Caki2 (cell line): ENCODE measurements around the gene SDC4. TPM values are rescaled to one million over a fixed set of nuclear protein-coding genes. Genes with fewer than 3 reads are reported as not detected.
"Not testable (repeated sequence)": the region's sequence is repeated elsewhere in the genome, so short reads cannot be mapped to it uniquely, and the experiment has no call there.

Source experiments
- DNase-seq: peaks from one replicate; pipeline ENCODE4 v3.0.0-alpha.2; 2015; ENCODE audit warnings: low read depth
- in situ Hi-C: cut with HindIII; loops from 2 replicates; pipeline ENCODE4 v1.10.0; 2016; ENCODE audit warnings: low sequenced_read_pairs, low pct_unique_long_range_greater_than_20kb, mixed read lengths
- total RNA-seq: library from RNA; depleted of rRNA; stranded (reverse); fragments of >200 nt; shearing (Covaris generic); gene quantifications from 2 replicates; pipeline ENCODE4 v1.2.3, GENCODE V29; 2014; ENCODE audit warnings: low replicate concordance

The SDC4 gene
- total RNA-seq, 1 experiment from 2014 or later, result 111 TPM

DNA sequence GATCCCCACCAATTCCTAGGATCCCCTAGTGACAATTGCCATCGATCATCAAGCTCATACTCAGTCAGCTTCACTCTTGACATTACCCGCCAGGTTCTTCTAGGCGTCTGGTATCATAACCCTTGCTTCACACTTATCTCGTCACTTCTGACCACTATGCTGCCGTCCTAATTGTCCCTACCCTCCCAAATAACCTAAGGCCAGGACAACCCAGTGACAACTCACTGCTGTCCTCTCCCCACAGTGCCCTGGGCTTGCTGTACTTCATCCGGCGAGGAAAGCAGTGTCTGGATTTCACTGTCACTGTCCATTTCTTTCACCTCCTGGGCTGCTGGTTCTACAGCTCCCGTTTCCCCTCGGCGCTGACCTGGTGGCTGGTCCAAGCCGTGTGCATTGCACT is 18.4 kb upstream of the SDC4 start:
- no peak for DNase-seq
- in situ Hi-C loops, result no loop called here

DNA sequence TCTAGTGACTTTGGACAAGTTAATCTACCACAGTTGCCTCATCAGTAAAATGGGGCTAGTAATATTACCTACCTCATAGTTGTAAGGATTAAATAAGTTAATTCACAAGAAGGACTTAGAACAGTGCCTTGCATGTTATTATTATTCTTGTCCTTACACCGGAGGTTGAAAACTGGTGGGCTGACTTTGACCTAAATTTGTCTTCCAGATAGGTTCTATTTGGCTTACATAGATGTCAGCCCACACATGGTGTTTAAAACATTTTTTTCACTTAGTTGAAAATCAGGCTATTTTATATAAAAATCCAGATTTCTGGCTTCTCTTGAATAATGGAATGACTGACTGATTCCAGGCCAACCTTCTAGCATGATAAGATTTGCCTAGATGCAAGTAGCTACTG is 18.0 kb upstream of the SDC4 start:
- DNase-seq, result no peak
- in situ Hi-C loops, result no loop called here

DNA sequence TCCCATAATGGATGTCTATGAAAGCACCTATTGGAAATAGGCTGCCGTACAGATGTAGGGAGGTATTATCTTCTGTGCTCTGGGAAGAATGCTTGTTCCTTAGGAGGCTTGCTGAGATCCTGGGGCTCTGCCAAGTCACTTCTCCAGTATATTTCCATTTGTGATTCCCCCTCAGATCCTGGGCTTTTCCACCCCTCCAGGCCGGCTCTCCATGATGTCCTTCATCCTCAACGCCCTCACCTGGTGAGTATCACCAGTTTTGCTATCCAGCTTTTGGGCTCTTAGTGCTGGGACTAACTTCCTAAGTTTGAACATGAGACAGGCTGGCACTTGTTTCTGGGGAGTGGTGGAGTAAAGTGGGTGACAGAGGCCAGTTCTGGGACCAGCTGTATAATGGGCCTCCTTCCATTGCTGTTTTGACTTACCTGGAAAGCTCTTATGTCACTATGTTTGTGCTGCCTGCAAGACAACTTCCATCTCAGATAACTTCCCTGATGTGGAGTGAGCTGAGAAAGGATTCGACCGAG is 17.3 kb upstream of the SDC4 start:
- in situ Hi-C loops, result no loop called here
- no peak for DNase-seq

DNA sequence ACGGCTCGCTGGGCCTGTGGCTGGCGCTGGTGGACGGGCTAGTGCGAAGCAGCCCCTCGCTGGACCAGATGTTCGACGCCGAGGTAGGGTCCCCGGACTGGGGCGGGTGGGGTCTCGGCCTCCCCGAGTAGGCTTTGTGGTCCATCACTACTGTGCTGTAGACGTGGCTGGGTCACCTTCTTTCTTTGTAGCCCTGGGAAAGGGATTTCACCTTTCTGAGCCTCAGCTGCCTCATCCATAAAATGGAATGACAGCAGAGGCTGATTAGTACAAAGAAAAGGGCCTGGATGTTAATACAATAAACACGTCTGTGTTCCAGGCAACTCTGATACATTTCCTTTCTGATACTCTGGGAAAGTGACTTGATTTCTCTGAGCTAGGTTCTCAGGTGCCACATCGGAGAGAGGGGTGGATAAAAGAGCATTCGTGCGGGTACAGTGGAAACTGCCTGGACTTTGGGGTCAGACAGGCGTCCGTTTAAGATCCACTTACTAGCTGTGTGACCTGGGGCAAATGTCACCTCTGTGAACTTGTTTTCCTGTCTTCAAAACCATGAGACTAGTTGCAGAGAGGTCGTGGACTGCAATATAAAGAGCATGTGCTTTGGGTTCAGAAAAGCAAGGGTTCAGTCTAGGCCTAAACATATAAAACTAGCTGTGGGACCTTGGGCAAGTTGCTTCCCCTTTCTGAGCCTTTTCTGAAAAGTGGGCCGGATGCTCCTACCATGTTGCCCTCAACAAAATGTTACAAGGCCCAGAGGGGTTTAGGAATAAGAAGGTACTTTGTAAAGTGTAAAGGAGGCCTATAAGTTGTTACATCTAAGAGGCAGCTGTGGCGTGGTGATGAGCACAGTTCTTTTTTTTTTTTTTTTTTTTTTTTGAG is 15.6 kb upstream of the SDC4 start:
- in situ Hi-C loops, result no loop called here
- no peak for DNase-seq

DNA sequence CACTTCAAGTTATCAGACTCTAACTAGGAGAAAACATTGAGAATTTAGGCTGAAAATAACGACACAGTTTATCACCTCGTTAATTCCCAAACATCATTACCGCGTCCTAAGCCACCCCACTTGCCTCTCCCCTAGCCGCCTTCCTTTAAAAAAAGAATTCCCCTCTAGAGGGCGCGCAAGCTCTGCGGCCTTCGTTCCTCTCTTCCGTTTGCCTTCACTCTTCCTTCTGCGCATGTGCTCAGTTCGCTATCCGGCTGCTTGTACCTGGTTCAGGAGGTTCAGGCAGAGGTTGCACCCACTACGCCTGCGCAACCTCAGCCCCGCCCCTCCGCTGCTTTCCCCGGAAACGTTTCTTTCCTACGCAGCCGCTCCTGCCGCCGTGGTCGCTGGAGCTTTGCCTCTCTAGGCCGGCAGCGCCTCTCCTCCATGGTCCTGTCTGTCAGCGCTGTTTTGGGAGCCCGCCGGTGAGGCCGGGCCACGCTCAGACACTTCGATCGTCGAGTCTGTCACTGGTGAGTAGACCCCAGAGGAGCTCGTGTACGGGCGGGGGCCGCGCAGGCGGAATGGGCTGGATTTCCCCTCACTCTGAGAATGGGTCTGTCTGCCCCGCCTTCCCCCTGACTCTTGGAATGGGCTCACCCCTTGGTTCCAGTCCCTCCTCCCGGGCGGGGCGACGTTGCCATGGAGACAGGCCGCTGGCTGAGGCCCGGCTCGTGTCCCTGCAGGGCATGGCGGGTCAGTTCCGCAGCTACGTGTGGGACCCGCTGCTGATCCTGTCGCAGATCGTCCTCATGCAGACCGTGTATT is 14.8 kb upstream of the SDC4 start, which contains the start of gene SYS1:
SYS1 (plus strand) TSS at position 353 of the 807 bp plus-strand sequence; CDS start at position 729, 376 bp downstream.
- DNase-seq, result peak; percentile 99
- in situ Hi-C loops, result no loop called here

DNA sequence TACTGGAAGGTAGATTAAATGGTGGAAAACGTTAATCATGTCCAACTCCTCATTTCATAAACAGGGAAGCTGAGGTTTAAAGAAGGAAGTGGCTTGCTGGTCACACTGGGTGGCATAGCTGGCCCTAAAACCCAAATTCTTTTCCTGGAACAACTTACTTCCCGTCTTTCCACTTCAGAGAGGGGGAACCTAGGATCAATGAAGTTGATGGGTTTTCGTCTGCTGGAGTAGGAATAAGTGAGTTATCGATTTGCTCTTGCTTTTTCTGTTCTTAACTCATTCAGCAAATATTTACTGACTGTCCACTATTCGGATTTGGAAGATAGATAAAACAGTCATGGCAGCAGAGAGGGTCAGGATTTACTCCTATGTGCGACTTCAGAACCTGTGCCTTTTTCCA is 13.6 kb upstream of the SDC4 start:
- DNase-seq, result no peak
- in situ Hi-C loops, result no loop called here

DNA sequence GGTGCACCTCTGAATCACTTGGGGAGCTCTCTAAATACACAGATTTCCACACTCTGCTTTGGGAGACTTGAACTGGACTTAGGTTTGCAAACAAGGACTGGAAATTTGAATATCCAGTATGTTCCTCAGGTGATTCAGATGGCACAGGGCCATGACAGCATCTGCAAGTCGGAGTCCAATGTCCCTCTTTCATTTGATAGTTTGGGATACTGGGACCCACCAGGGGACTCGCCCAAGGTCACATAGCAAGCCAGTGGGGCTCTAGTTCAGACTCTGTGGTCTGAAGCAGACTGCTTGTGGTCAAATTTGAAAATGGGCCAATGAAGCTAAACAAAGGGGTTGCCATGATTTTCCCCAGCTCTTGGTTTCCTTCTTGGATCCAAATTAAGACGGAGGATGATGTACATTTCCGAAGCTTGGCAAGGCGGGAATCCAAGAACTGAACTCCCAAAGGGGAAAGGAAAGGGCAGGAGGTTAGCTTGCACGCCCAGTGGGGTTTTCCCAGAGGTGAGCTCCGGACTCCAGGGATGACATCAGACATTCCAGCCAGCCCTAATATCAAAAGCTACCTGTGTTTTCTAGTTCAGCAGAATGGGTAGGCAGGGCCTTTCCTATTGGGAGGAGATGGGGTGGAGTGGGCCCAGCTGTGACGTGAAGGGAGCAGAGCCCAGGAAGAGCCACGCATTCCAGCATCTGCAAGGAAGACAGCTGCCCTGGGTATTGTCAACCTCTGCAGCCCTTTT is 11.4 kb upstream of the SDC4 start:
- in situ Hi-C loops, result no loop called here
- peak; percentile 60 for DNase-seq

DNA sequence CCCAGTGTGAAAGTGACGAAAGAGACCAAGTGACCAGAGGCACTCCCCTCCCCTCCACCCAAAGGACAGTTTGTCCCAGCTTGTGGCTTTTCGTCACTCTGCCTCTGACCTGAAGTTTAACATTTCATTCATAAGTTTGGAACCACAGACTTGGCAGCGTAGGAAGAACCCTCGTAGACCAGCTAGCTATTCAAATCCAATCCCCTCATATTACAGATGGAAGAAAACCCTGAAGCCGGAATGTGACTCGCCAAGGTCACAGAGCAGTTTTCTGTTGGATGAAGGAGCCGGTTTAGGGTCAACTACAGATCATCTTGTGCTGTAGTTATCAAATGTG is 10.8 kb upstream of the SDC4 start:
- in situ Hi-C loops, result no loop called here
- DNase-seq, result no peak

DNA sequence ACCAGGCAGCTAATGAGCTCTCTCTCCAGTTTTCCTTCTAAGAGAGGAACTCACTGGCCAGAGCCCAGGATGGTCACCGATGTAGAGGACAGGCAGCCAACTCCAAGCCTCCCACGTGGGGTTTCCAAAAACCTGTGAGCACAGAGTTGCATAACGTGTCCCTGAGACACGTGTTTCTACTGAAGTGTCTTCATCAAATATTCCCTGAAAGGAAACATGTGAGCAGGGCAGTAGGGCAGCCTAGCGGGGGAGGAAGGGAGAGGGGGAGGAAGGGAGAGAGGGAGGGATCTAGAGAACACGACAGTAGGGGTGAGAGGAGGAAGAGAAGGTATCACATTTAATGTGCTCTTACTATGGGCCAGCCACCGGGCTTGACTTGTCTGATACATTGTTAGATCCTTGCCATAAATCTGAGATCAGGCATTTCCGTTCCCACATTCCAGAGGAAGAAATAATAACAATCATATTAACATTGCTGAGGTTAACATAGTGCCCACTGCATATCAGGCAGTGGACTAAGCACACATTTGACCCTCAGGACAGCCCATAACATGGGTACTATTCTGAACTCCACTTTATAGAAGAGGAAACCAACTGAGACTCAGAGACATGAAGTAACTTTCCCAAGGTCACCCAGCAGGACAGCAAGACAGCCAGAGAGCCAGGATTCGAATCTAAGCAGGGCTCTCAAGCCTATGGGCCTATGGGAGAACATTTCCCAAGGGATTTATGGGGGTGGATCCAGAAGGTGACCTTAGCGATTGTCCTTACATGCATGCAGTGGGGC is 10.3 kb upstream of the SDC4 start:
- no peak for DNase-seq
- in situ Hi-C loops, result no loop called here

DNA sequence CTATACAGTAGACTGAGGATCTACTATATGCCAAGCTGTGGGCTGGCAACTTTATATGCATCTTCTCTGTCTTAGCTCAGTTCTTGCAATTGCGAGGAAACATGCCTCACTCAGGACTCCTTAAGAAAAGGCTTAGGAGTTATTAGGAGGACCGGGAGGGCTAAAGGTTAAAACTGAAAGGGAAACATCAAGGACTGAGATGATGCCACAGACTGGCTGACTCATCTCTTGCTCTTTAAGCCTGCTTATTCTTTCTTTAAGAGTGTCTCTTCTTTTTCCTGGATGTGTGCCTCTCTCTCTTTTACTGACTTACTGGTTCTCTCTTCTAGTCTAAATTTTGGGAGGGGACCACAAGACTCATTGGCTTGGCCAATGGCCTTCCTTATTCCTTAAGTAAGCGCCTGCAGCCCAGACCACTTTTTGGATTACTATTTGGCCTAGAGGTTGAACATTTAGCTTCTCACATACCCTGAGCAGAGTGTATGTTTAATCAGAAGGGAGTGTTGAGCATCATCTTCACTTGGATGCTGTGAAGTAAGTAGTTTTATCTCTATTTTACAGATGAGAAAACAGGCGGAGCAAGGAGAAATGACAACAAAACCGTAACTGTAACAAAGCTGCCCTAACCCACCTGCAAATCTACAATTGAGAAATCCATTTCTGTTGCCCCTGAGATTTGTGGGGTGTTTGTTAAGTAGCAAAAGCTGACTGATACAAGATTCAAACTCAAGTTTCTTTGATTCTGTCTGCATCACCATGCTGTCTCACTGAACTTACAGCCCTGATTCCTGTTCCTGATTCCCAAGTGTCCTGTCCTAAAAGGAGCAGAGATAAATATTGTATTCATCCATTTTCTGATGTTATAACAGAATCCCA is 7.2 kb upstream of the SDC4 start:
- in situ Hi-C loops, result no loop called here
- no peak for DNase-seq

DNA sequence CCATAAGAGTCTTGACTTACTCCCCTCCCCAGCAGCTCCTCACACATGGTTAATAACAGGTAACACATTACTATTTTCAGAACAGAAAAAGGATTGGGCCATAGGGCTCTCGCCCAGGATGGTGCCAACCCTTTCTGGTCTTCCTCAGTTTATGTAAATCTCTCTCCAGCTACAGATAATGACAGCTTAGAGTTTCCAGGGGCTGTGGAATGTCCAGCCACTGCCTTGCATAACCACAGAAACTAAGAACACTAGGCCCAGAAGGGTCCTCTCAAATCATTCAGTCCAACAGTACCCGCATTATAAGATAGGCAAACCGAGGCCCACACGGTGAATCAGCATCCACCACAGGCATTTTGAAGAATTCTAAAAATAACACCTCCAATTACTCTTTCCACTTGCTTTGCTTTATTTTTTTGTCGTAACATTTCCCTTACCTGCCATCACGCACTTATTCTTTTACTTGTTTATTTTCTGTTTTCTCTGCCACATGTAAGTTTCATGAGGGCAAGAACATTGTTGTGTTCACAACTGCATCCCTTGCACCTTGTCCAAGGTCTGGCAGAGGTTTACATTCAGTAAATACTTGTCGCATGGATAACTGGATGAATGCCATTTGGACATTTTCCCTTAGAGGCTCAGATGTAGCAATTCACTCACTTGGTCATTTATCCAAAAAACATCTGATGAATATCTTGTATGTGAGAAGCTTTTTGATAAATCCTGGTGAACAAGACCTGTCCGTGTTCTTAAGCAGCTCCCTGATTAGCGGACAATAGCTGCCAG is 6.4 kb upstream of the SDC4 start:
- in situ Hi-C loops, result no loop called here
- no peak for DNase-seq

DNA sequence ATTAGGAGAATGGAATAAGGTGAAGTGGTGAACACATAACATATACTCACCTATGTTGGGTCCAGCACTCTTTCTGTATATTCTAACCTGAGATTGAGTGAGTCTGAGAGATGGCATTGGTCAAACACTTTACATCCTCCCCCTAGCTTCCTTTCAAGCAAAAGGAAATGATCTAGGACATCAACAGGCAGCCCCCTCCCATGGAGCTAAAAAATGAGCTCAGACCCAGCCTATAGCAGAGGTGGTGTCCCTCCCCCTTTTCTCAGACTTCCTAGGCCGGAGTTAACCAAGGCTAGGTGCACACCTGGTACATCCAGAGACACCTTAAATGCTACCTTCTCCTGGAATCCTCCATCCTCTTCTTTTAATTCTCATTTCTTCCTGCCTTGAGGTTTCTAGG is 5.5 kb upstream of the SDC4 start:
- in situ Hi-C loops, result no loop called here

DNA sequence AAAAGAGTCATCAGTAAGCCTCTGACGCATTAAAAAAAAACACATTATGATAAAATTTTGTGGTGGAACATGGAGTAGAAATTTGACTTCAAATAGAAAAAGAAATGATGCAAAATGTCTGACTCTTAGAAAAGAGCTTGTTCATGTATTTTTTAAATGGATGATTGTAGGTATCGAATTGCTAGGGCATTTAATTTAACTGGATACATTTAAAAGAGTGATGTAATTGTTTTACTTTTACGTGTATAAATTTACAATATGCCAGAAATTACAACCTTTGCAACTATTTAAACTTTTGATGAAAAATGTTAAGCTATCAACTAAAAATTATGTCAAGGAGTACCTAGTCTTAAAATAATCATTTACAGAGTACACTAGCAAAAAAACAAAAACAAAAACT is 4.5 kb upstream of the SDC4 start:
- in situ Hi-C loops, result no loop called here

More for the DNA sequence above, 5.5 kb upstream of the SDC4 start:
- no peak for DNase-seq

DNA sequence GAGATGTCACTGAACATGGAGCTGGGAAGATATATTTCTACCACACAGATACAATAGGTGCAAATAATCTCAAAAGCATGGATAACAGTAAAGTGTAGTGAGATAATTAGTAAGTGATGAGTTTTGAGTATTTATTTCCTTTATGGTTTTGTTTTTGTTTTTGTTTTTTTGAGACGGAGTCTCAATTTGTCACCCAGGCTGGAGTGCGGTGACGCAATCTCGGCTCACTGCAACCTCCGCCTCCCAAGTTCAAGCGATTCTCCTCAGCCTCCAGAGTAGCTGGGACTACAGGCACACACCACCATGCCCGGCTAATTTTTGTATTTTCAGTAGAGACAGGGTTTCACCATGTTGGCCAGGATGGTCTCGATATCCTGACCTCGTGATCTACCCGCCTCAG is 2.6 kb upstream of the SDC4 start:
- in situ Hi-C loops, DNase-seq: not testable (repeated sequence)

More for the DNA sequence above, 4.5 kb upstream of the SDC4 start:
- no peak for DNase-seq

DNA sequence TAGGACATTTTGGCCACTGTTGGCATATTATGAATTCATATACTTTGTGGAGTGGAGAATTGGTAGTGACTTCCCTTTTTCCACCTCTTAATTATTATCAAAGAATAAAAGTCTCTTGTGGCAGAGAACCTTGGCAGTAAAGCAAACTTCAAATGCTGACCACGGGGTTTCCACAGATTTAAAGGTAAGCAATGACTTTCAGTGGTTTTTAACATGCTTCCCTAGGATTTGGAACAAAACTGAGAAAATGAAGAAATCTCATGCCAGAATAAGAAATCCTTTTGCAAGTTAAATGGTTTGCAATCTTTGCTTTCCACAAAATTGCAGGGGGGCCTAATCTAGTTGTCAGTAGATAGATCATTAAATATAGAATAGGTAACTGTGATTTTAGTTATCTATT is 2.0 kb upstream of the SDC4 start:
- DNase-seq, result no peak
- in situ Hi-C loops, result no loop called here

DNA sequence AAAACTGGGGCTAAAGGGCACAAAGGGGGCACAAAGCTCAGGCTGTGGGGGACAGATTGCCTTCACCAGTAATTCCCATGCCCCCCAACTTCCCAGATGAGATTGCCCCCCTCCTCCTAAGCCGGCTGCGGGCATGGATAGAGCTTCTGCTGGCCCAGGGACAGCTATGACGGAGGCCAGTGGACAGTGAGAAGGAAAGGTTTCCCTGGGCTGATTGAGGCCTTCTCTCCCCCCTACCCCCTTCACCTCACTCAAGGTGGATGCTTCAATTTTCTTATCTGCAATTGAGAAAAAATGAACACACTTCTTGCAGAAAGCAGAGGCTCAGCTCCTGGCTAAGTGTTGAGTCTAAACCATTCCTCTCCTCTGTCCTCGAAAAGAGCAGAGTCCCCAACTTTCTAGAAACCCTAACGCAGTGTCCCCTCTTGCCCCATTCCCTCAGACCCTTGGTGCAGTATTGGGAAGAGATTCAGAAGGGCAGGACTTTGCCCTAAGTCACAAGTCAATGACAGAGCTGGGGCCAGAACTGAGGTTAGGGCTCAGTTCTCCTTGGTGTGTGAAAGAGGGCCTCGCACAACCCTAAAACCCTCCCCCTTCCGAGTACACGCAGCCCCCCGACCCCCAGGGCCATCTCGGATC is 808 bp downstream of the SDC4 start:
- in situ Hi-C loops, result no loop called here
- no peak for DNase-seq
